Measurements from ENCODE around the gene PTPRF.

The PTPRF gene

DNA sequence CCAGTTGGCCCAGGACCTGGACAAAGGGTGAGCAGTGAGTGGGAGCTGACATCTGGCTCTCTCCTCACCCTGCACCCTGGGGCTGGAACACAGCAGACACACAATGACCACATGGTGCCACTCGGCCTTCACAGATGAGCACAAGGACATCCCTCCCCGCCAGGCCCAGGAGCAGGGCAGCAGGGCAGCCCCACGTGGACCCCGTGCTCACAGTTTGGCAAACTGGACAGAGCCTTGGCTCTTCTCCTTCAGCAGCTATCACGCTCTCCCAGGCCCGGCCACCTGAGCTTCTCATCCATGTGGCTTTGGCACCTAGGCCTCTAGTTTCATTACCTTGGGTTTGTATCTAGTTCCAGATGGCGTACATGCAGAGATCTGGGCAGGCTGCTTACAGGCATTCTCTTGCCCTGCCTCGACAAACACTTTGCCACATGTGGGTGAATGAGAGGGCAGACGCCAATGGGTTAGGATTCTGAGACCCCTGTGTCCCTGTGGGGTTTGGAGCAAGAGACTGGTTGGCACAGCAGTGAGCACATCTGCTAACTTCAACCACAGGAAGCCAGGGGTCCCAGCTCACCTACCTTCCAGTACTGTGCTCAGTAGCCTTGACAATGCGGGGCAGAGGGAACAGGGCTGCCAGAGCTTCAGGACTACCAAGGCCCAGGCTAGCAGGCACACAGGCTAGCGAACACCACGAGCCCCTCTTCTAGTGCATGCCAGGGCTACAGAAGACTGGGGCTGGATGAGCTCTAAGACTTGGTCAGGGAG lies 3.4 kb upstream of the PTPRF start:
- H3K79me2 ChIP-seq (ENCODE audit: control insufficient read depth, low read length), result no peaks in the 10 kb centered on the region
- no peaks in the 10 kb centered on the region; the same call in 1 of the 2 replicates for H3K4me1 ChIP-seq (ENCODE audit: control insufficient read depth, low read length)
- H3K9me3 ChIP-seq (ENCODE audit: control insufficient read depth, insufficient read depth, low read length), result no peaks in the 10 kb centered on the region
- H3K27ac ChIP-seq (ENCODE audit: low read depth, low read length), result no peak overlapping the region
- H3K4me3 ChIP-seq (ENCODE audit: low read length), result no peak overlapping the region
- H3K36me3 ChIP-seq (ENCODE audit: control insufficient read depth, low read length), result no peaks in the 10 kb centered on the region
- H4K20me1 ChIP-seq (ENCODE audit: control insufficient read depth, insufficient read depth, low read depth, low read length), result no peaks in the 10 kb centered on the region
- H3K27me3 ChIP-seq (ENCODE audit: control insufficient read depth, low read length), result peaks cover 34% of the 10 kb centered on the region
- TF ChIP-seq EZH2phosphoT487 (IDR thresholded peaks at IDR 0.05; ENCODE audit: borderline replicate concordance, low read length), result no peak
- TF ChIP-seq, protein P1, sequence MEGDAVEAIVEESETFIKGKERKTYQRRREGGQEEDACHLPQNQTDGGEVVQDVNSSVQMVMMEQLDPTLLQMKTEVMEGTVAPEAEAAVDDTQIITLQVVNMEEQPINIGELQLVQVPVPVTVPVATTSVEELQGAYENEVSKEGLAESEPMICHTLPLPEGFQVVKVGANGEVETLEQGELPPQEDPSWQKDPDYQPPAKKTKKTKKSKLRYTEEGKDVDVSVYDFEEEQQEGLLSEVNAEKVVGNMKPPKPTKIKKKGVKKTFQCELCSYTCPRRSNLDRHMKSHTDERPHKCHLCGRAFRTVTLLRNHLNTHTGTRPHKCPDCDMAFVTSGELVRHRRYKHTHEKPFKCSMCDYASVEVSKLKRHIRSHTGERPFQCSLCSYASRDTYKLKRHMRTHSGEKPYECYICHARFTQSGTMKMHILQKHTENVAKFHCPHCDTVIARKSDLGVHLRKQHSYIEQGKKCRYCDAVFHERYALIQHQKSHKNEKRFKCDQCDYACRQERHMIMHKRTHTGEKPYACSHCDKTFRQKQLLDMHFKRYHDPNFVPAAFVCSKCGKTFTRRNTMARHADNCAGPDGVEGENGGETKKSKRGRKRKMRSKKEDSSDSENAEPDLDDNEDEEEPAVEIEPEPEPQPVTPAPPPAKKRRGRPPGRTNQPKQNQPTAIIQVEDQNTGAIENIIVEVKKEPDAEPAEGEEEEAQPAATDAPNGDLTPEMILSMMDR (IDR thresholded peaks at IDR 0.05; ENCODE audit: low read depth, low read length, poor library complexity, severe bottlenecking), result no peak
- no peak overlapping the region for H3K4me2 ChIP-seq (ENCODE audit: low read length)
- no peaks in the 10 kb centered on the region for H3K9me2 ChIP-seq (replicated peaks; ENCODE audit: control insufficient read depth, low read length)
- no peaks in the 10 kb centered on the region for H3F3A ChIP-seq (ENCODE audit: control insufficient read depth, insufficient read depth)

DNA sequence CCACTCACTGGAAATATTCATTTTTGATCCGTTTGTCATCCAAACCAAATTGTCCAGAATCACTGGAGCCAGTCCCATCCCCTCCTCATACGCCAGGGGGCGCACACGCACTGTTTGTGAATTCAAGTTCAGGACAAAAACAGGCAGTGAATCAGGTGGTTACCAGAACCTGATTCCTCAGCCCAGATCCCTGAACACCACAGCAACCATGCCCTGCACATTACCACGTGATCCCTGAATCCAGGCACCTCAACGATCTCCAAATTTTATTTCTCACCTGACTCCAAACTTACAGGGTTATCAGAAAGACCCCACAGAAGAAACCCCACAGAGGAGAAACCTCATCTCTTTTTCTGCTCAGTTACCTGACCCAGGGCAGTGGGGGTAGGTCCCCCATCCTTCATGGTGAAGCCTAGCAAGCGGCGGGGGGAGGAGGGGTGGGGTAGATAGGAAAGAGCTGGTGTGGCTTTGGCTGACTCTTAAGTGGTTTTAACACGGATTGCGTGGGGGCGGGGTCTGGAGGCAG lies 1.4 kb upstream of the PTPRF start:
- Histone ChIP-seq H3K79me2 (ENCODE audit: control insufficient read depth, low read length) (no peaks in the 10 kb centered on the region), H3K27ac (ENCODE audit: low read depth, low read length) (no peak overlapping the region), H3F3A (ENCODE audit: control insufficient read depth, insufficient read depth) (no peaks in the 10 kb centered on the region), H3K36me3 (ENCODE audit: control insufficient read depth, low read length) (no peaks in the 10 kb centered on the region), H3K4me3 (ENCODE audit: low read length) (no peak overlapping the region), H3K4me1 (ENCODE audit: control insufficient read depth, low read length) (no peaks in the 10 kb centered on the region; the same call in 1 of the 2 replicates), H3K4me2 (ENCODE audit: low read length) (no peak overlapping the region), H3K27me3 (ENCODE audit: control insufficient read depth, low read length) (peaks cover 46% of the 10 kb centered on the region), H3K9me3 (ENCODE audit: control insufficient read depth, insufficient read depth, low read length) (no peaks in the 10 kb centered on the region), H3K9me2 (replicated peaks; ENCODE audit: control insufficient read depth, low read length) (no peaks in the 10 kb centered on the region), H4K20me1 (ENCODE audit: control insufficient read depth, insufficient read depth, low read depth, low read length) (no peaks in the 10 kb centered on the region)
- TF ChIP-seq, protein P1 (IDR thresholded peaks at IDR 0.05; ENCODE audit: low read depth, low read length, poor library complexity, severe bottlenecking), result peak; percentile 97
- TF ChIP-seq EZH2phosphoT487 (IDR thresholded peaks at IDR 0.05; ENCODE audit: borderline replicate concordance, low read length), result no peak

DNA sequence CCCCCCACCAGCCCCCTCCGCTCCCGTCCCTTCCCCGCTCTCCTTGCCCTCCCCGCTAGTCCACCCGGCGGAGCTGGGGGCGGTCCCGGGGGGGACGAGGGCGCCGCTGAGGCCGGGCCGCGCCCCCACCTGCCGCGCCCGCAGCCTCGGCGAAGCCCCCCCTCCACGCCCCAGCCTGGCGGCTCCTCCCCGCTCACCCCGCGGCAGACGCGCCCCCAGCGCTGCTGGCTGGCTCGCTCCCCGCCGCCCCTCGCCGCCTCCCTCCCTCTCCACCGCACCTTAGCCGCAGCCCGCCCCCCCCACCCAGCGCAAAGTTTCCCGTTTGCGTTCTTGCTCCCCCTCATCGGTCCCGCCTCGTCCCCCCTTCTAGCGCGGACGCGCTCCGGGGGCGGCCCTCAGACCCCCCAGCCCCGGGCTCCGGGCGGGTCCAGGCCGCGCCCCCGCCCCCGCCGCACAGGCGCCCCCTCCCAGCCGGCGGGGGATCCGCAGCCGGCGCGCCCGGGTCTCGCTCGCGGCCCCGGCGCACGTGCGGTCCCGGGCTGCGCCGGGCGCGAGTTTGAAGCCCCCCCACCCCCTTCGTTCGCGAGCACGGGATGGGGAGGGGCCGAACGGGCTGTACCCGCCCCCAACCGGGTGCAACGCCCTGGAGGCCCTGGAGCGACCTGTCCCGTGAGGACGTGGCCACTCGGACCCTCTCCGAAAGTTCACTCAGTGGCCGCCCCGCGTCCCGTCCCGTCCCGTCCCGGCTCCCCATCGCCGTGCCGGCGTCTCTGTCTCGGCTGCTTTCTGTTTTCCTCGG lies 623 bp downstream of the PTPRF start:
- H3K4me3 ChIP-seq (ENCODE audit: low read length), result no peak overlapping the region
- H3K36me3 ChIP-seq (ENCODE audit: control insufficient read depth, low read length), result no peaks in the 10 kb centered on the region
- H3K4me2 ChIP-seq (ENCODE audit: low read length), result peak overlapping the region; percentile 36; the same call in 1 of the 2 replicates
- H3K9me2 ChIP-seq (replicated peaks; ENCODE audit: control insufficient read depth, low read length), result no peaks in the 10 kb centered on the region
- H4K20me1 ChIP-seq (ENCODE audit: control insufficient read depth, insufficient read depth, low read depth, low read length), result no peaks in the 10 kb centered on the region
- H3K4me1 ChIP-seq (ENCODE audit: control insufficient read depth, low read length), result no peaks in the 10 kb centered on the region; the same call in 1 of the 2 replicates
- peaks cover 46% of the 10 kb centered on the region for H3K27me3 ChIP-seq (ENCODE audit: control insufficient read depth, low read length)
- H3K9me3 ChIP-seq (ENCODE audit: control insufficient read depth, insufficient read depth, low read length), result no peaks in the 10 kb centered on the region
- H3F3A ChIP-seq (ENCODE audit: control insufficient read depth, insufficient read depth), result no peaks in the 10 kb centered on the region
- TF ChIP-seq EZH2phosphoT487 (IDR thresholded peaks at IDR 0.05; ENCODE audit: borderline replicate concordance, low read length), result no peak
- TF ChIP-seq, protein P1 (IDR thresholded peaks at IDR 0.05; ENCODE audit: low read depth, low read length, poor library complexity, severe bottlenecking), result no peak
- no peaks in the 10 kb centered on the region for H3K79me2 ChIP-seq (ENCODE audit: control insufficient read depth, low read length)
- H3K27ac ChIP-seq (ENCODE audit: low read depth, low read length), result no peak overlapping the region
